ENCODE results near the gene TMEM164. TPM values are rescaled to one million over a fixed set of nuclear protein-coding genes. Genes with fewer than 3 reads are reported as not detected.

The TMEM164 gene
- total RNA-seq, 1 donor from 2014 or later, result 23.9 TPM

GRCh38 chrX:110081320-110081719, 78.4 kb downstream of the TMEM164 start:
- no peak for DNase-seq

- no peak for DNase-seq
Observed at GRCh38 chrX:110081740-110082139, 78.8 kb downstream of the TMEM164 start.

- DNase-seq, result no peak
Observed at GRCh38 chrX:110082161-110082560, 79.2 kb downstream of the TMEM164 start.

GRCh38 chrX:110086162-110086915, 83.4 kb downstream of the TMEM164 start:
- no peak for DNase-seq

GRCh38 chrX:110086916-110087484, 84.1 kb downstream of the TMEM164 start:
- DNase-seq, result peak; percentile 5

DNA sequence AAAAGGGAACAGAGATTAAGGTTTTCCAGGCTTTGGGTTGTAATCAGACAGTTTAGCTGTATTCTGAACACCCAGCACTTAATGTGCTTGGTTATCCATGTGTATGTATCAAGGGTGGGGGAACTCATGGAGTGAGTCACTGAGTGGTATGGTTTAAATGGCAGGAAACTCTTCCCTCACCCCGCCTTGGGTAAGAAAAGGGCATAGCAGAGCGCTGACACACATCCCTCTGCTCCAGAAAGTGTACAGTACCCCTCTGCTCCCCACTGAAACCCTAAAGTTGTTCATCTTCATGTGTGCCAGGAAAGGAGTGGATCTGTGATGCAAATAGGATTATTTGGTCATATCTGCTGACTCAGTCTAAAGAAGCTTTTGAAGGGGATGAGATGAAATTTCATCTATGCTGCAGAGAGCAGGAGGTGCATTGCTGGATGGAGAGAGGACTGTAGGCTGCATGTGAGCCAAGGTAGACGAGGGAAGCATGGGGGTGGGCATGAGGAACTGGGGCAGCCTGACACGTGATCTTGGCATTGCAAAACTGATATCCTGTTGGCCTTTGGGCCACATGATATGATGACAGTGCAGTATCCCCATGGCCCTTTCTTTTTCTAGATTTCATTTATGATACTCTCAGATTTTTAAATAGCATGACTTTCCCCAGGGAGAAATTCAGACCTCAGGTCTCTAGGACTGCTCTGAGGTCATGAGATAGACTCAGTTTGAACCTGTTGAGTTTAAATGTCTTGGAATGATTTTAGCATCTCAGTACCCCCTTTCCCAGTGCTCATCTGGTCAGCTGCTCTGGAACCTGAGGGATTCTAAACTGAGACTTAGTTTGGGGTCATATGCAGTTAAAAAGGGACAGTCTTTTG, 84.8 kb downstream of the TMEM164 start:
- DNase-seq, result no peak

GRCh38 chrX:110089656-110090403, 86.9 kb downstream of the TMEM164 start:
- no peak for DNase-seq

DNA sequence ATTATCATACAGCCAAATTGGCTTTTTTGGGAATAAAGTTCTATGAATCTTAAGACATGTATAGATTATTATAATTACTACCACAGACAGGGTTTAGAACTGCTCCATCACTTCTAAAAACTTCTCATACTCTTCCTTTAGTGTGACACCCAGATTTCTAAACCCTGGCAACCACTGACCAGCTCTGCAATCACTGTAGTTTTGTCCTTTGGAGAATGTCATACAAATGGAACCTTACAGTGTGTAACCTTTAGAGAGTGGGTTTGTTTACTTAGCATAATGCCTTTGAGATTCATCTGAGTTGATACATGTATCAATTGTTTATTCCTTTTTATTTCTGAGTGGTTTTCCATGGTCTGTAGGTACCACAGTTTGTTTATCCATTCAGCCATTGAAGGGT, 95.0 kb downstream of the TMEM164 start:
- DNase-seq, result no peak

DNA sequence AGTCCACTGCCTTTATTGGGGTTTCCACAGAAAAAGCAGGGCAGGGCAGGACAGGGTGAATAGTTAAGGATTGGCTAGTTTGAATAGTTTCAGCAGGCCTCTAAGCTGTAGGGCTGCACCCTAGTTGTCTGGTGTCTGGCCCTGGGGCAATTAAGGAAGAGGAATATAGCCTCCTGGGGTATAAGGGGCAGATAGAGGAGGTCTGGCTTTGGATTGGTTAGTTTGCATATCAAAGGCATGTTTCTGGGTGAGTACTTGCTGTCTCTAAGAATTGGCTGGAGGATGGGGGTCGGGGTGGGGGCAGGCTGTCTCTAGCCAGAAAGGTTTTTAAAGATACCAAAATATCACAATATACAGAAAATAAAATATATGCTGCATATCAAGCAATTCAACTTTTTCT, 100.4 kb downstream of the TMEM164 start:
- DNase-seq, result no peak

DNA sequence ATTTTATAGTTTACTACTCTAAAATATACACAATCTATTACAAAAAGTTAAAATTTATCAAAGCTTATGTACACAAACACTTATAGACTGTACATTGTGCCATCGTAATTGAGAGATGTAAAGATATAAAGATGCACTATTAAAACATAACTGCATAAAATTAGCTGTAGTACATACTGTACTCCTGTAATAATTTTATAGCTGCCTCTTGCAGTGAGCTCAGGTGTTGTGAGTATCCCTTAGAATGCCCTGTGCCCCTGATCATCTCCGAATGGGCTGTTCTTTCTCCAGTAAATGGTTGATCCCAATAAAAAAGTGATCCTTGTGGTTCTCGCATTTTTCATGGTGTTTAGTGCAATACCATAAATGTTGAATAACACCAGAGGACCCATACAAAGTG, 101.2 kb downstream of the TMEM164 start:
- no peak for DNase-seq

- no peak for DNase-seq
Observed at GRCh38 chrX:110108381-110108821, 105.5 kb downstream of the TMEM164 start.

DNA sequence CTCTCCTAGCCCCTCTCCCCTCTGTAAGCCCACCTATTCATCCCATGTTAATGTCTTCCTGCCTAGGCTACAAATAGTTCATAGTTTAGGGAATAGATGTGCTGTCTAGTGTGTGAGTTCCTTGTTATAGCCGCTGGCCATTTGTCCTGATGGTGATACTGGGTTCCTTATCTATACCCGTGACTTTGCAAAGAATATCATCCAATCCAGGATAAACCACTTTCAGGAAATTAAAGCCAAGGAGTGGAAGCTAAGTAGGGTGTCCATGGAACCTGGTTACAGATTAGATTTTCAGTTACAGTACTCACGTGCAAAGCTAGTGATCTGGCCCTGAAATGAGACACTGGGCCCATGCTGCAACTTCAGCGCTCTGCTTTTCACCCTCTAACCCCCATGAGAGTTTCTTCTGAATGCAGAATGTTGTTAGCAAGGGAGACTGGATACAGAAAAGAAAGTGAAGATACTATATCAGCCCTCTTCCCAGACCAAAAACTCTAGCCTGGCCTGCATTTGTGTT, 111.4 kb downstream of the TMEM164 start:
- DNase-seq, result no peak

DNA sequence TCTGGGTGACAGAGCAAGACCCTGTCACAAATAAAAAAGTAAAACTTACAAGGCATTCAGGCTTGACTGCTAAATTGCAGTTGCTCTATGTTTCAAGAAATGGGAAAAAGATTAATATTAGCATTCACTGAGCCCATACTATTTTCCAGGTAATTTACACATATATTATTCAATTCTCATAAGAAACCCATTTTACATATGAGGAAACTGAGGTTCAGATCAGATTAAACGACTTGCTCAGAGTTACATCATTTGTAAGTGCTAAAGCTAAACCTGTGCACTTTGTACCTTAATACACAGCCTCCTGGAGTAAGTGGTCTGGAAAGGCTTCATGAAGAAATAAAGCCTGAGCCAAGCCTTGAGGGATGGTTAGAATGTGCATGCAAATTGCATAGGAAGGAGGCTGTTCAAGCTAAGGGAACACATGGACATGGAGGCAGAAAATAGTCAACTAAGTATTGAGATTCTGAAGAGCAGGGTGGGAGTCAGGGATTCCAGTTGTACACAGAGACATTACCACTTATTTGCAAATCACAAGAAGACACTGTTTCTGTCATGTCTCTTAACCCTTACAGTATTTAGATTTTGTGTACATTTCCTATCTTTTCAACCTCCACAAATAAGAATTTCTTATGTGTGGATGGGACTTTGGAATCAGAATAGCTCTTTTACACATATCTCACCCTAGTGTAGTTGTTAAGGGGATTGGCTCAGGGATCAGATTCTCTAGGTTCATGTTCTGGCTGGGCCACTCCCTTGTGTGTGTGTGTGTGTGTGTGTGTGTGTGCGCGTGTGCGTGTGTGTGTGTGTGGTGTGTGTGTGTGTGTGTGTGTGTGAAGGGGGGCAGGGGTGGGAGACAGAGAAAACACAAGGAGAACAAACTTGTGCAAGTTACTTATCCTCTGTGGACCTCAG, 113.4 kb downstream of the TMEM164 start:
- no peak for DNase-seq

DNA sequence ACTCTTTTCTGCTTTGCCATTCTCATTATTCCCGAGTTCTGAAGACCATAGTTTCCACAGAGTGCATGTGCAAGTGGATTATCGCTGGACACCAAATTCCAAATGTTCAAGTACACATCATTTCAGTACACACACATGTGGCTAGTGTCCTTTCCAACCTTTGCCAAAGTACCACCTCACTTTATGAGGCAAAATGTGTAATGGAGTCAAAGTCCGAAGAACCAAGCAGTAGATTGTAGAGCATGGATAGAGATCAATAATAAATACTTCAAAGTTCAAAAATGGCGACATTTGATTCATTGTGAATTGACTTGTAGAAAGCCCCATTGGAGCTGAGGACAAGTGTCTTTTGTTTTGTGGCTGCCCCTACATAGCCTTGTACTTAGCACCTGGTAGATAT, 115.6 kb downstream of the TMEM164 start:
- no peak for DNase-seq

DNA sequence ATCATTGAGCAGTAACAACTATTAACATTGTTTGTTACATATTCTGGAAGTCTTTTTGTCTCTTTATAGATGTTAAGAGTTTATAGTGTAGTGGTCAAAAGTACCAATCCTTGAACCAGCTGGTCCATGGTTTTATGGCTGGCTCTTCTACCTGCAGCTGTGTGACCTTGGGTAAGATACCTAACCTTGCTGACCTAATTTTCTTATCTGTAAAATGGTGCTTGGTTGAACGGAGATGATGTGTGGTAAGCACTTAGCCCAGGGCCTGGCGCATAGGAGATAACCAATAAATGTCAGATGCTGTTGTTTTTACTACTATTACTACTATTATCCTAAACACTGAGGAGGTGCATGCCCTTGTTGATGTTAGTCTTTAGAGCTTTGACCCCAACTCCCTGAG, 116.6 kb downstream of the TMEM164 start:
- no peak for DNase-seq

DNA sequence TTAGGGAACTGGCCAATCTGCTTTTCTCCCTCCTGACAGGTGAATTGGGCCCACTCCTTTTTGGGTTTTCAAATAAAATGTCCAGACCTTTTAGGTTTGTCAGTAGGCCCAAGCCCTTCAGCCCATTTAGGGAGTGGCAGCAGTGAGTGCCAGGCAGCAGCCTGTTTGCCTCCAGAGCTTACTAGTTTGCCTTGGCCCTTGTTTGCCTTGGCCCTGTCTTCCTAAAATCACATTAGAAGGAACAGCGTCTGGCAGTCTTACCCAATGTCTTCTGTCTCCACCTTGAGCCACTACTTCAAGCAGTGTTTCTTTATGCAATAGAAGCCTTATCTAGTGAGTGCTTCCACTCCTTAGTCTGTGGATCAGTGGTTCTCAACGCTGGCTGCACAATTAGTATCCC, 117.1 kb downstream of the TMEM164 start:
- DNase-seq, result no peak

- no peak for DNase-seq
Observed at GRCh38 chrX:110123331-110123782, 120.4 kb downstream of the TMEM164 start.

DNA sequence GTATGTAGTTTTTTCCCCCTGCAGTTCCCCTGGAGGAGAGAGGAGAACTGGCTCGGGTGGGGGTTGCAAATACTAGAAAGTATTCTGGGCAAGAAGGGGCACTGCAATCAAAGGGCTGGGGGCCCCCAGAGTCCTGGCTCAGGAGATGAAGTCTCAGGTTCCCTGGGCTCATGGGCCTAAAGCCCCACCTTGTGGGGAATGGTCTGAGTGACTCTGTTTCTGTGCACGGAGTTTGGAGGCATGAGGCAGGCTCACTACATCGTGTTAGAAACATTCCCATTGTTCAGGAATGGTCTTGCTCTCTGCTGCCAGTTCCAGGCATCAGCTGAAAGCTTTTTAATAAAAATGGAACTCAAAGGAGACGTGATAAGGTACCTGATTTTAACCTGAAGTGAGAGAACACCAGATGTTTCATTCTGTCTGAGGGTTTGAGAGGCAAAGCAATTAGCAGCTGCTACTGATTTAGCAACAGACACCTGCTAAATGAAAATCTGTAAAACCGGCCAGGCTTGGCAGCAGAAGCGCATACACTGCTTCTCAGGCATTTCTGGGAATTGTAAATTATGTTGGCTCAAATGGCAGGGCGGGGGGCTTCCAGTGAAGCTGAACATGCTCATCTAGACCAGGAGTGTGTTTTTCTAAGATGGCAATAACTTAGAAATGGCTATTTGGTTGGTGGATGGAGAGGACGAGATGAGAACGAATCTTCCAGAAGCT, 122.7 kb downstream of the TMEM164 start:
- DNase-seq, result peak; percentile 48

- no peak for DNase-seq
Observed at GRCh38 chrX:110131031-110131430, 128.1 kb downstream of the TMEM164 start.

- DNase-seq, result no peak
Observed at GRCh38 chrX:110132450-110133114, 129.7 kb downstream of the TMEM164 start.

Data from tongue (tissue), 2 donors.